Measurements from ENCODE around the gene FAM200C. TPM values are rescaled to one million over a fixed set of nuclear protein-coding genes. Genes with fewer than 3 reads are reported as not detected.

FAM200C gene
- total and polyA plus RNA-seq, 10 of the 15 experiments (the other 5 are each of a cell fraction or from before 2014, with no cell fraction given) = 1.0 to 5.4 (median 2.2) TPM

- peak; percentile 76 for TF ChIP-seq RUNX3 (IDR thresholded peaks at IDR 0.05; ENCODE audit: low read length)
- peak; percentile 72; the same call in 1 of the 2 replicates for TF ChIP-seq NBN (IDR thresholded peaks at IDR 0.05)
- TF ChIP-seq SMARCA5 (IDR thresholded peaks at IDR 0.05) = peak; percentile 75
- no peak for TF ChIP-seq PAX5 (IDR thresholded peaks at IDR 0.05; ENCODE audit: borderline replicate concordance, low read depth, low read length)
- TF ChIP-seq ATF2 (IDR thresholded peaks at IDR 0.05; ENCODE audit: low read length) = peak; percentile 38; the same call in 1 of the 2 replicates
- peak; percentile 92 for TF ChIP-seq ATF7 (IDR thresholded peaks at IDR 0.05; ENCODE audit: low read depth)
- TF ChIP-seq MYB (IDR thresholded peaks at IDR 0.05; ENCODE audit: borderline replicate concordance, low read depth, low read length) = no peak
- TF ChIP-seq ZNF217 (IDR thresholded peaks at IDR 0.05) = peak; percentile 89
- peak; percentile 51 for TF ChIP-seq SMAD1 (IDR thresholded peaks at IDR 0.05; ENCODE audit: low read depth, partially characterized antibody)
These were observed 45.3 kb upstream of the FAM200C start (continued) for GRCh38 chr5:160445132-160445531.

GRCh38 chr5:160444407-160444806, 44.6 kb upstream of the FAM200C start:
- TF ChIP-seq CEBPB (IDR thresholded peaks at IDR 0.05; ENCODE audit: borderline replicate concordance in 1 of 2, low read depth in 2 of 2, low read length in 2 of 2) (no peak), SMARCA5 (IDR thresholded peaks at IDR 0.05) (no peak)
- Histone ChIP-seq H2AFZ (ENCODE audit: control insufficient read depth, low read depth, low read length) (no peak overlapping the region), H3K27ac (ENCODE audit: control insufficient read depth, insufficient read depth) (peak overlapping the region; percentile 81; the same call in 1 of the 2 replicates), H3K4me1 (ENCODE audit: control insufficient read depth, insufficient read depth, low read length) (peaks cover 57% of the 10 kb centered on the region), H4K20me1 (ENCODE audit: control insufficient read depth, insufficient read depth) (no peaks in the 10 kb centered on the region), H3K4me2 (ENCODE audit: control insufficient read depth, insufficient read depth) (no peak overlapping the region; the same call in 1 of the 2 replicates), H3K79me2 (ENCODE audit: control insufficient read depth, insufficient read depth, low read length) (peaks cover 39% of the 10 kb centered on the region), H3K4me3 (no peak overlapping the region), H3K27me3 (replicated peaks in 1 of 2; ENCODE audit: control insufficient read depth in 2 of 2, insufficient read depth in 2 of 2, low read length in 1 of 2) (no peaks in the 10 kb centered on the region), H3K9me3 (replicated peaks; ENCODE audit: control insufficient read depth, insufficient read depth, low read length) (peaks cover 8% of the 10 kb centered on the region), H3K9ac (ENCODE audit: control insufficient read depth, insufficient read depth, low read length) (no peak overlapping the region), H3K36me3 (ENCODE audit: control insufficient read depth in 2 of 2, insufficient read depth in 2 of 2, low read length in 1 of 2) (no peaks in the 10 kb centered on the region)
- in situ Hi-C loops (cut with MboI) (no loop called here), intact Hi-C loops (cut with micrococcal nuclease; ENCODE audit: unreplicated experiment) (no loop called here)
- ChIA-PET SMC1A (ENCODE audit: uncharacterized antibody, unreplicated experiment) (interaction anchor here (6.1 to 7.8 kb wide), 4 partner anchors 8 to 64 kb away, joined by 33 to 511 read pairs (median 212); no protein-coding TSS in a partner anchor), POLR2A (interaction anchor here (1.0 to 7.8 kb wide), 6 partner anchors 9 to 30 kb away, joined by 3 to 156 read pairs (median 6); no protein-coding TSS in a partner anchor), CTCF (interaction anchor here (0.9 to 7.7 kb wide), 6 partner anchors 8 to 400 kb away, joined by 3 to 235 read pairs (median 168); no protein-coding TSS in a partner anchor), RAD21 (ENCODE audit: unreplicated experiment) (interaction anchor here (0.8 to 7.8 kb wide), 6 partner anchors 8 to 63 kb away, joined by 3 to 329 read pairs (median 75); no protein-coding TSS in a partner anchor)
- FAIRE-seq (no peak), ATAC-seq (no peak), DNase-seq (ENCODE audit: low read depth, low spot score) (no peak)
- 88% methylated on average over 1 of the region's 1 CpG for WGBS (ENCODE audit: insufficient coverage, insufficient replicate concordance, low lambda C conversion rate, missing lambda C conversion rate)
- no TSS peak for BruUV-seq (replicated peaks)
